Brain microvascular endothelial cell (primary cell): Measurements from ENCODE around the gene CHKB.
"Not testable (repeated sequence)": the region's sequence is repeated elsewhere in the genome, so short reads cannot be mapped to it uniquely, and the experiment has no call there.

ENCODE experiments used
- DNase-seq: peaks from one replicate; pipeline ENCODE4 v3.0.0-alpha.2; 2020
- H3K27ac ChIP-seq: fragments of 250-450 bp; sonication (Bioruptor Pico); 2 replicates; pipeline ENCODE4 v1.5.1; 2020; ENCODE audit warnings: mild to moderate bottlenecking, moderate library complexity
- H3K27me3 ChIP-seq: fragments of 250-450 bp; sonication (Bioruptor Pico); replicated peaks from 2 replicates; pipeline ENCODE4 v1.5.1; 2020; ENCODE audit warnings: mild to moderate bottlenecking
- H3K36me3 ChIP-seq: fragments of 250-450 bp; sonication (Bioruptor Pico); replicated peaks from 2 replicates; pipeline ENCODE4 v1.5.1; 2020; ENCODE audit warnings: mild to moderate bottlenecking
- H3K4me3 ChIP-seq: 2 replicates; pipeline ENCODE4 v1.5.1; 2011; ENCODE audit warnings: low read depth, mild to moderate bottlenecking, control low read depth, low read length, moderate library complexity
- CTCF ChIP-seq: IDR thresholded peaks from 2 replicates; pipeline ENCODE4 v1.5.1; 2011; ENCODE audit warnings: low read depth, mild to moderate bottlenecking, moderate library complexity, low read length, control low read depth, inconsistent platforms; ENCODE audit errors: missing control alignments
- in situ Hi-C: cut with HindIII; loops from 2 replicates; pipeline ENCODE4 v1.10.0; 2017; ENCODE audit warnings: low sequenced_read_pairs, low pct_ligation_motif_present

CHKB gene

GRCh38 chr22:50542416-50542927, 40.2 kb downstream of the CHKB start:
- in situ Hi-C loops = no loop called here
- DNase-seq = no peak
- H3K36me3 ChIP-seq = no peaks in the 10 kb centered on the region
- TF ChIP-seq CTCF = no peak
- no peak overlapping the region for H3K4me3 ChIP-seq
- H3K27me3 ChIP-seq = peaks cover 17% of the 10 kb centered on the region
- H3K27ac ChIP-seq = no peak overlapping the region

- H3K4me3 ChIP-seq, H3K36me3 ChIP-seq, H3K27me3 ChIP-seq, in situ Hi-C loops, H3K27ac ChIP-seq: not testable (repeated sequence)
- DNase-seq = peak; percentile 63
Observed at GRCh38 chr22:50541667-50542026, 41.0 kb downstream of the CHKB start.

- TF ChIP-seq CTCF = no peak
- in situ Hi-C loops = no loop called here
- Histone ChIP-seq H3K4me3 (no peak overlapping the region), H3K27me3 (no peaks in the 10 kb centered on the region), H3K27ac (no peak overlapping the region), H3K36me3 (no peaks in the 10 kb centered on the region)
- no peak for DNase-seq
Observed at GRCh38 chr22:50540381-50540780, 42.3 kb downstream of the CHKB start.

- Histone ChIP-seq H3K27me3 (no peaks in the 10 kb centered on the region), H3K36me3 (no peaks in the 10 kb centered on the region), H3K4me3 (no peak overlapping the region), H3K27ac (no peak overlapping the region)
- in situ Hi-C loops = no loop called here
- DNase-seq = no peak
- TF ChIP-seq CTCF = no peak
Observed at GRCh38 chr22:50537765-50538164, 44.9 kb downstream of the CHKB start.

GRCh38 chr22:50536226-50536625, 46.4 kb downstream of the CHKB start:
- Histone ChIP-seq H3K4me3 (no peak overlapping the region), H3K36me3 (no peaks in the 10 kb centered on the region), H3K27ac (no peak overlapping the region)

GRCh38 chr22:50535113-50535512, 47.5 kb downstream of the CHKB start:
- TF ChIP-seq CTCF = no peak
- in situ Hi-C loops = no loop called here
- Histone ChIP-seq H3K4me3 (no peak overlapping the region), H3K27ac (no peak overlapping the region), H3K36me3 (no peaks in the 10 kb centered on the region), H3K27me3 (no peaks in the 10 kb centered on the region)
- DNase-seq = no peak

More at GRCh38 chr22:50536226-50536625, 46.4 kb downstream of the CHKB start:
- H3K27me3 ChIP-seq = no peaks in the 10 kb centered on the region
- TF ChIP-seq CTCF = no peak
- in situ Hi-C loops = no loop called here
- DNase-seq = no peak

GRCh38 chr22:50533856-50534711, 48.6 kb downstream of the CHKB start:
- H3K27me3 ChIP-seq, in situ Hi-C loops, H3K27ac ChIP-seq, DNase-seq, H3K4me3 ChIP-seq, H3K36me3 ChIP-seq: not testable (repeated sequence)
